ENCODE measurements around the gene YDJC. TPM values are rescaled to one million over a fixed set of nuclear protein-coding genes. Genes with fewer than 3 reads are reported as not detected.

YDJC gene
- total and polyA plus RNA-seq, 9 of the 15 experiments (the other 6 are each of a cell fraction or from before 2014, with no cell fraction given) = 13.5 to 871 (median 164) TPM

DNA sequence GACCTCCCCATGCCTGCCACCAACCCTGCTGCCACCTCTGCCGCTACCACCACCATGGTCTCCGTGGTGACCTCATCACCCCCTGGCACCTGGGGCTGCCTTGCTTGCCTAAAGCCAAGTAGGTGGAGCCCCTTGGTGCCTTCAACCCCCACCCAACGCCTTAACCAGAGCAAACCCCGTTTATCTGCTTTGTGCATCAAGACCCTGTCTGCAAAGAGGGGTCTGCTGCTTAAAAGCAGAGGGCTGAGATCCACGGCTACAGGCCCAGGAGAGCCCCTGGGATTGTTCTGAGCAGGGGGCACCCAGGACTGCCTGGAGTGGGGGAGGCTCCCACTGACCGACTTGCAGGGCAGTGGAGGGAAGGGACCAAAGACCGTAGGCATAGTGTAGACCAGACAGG is 31.1 kb upstream of the YDJC start (continued):
- TF ChIP-seq, protein P1, sequence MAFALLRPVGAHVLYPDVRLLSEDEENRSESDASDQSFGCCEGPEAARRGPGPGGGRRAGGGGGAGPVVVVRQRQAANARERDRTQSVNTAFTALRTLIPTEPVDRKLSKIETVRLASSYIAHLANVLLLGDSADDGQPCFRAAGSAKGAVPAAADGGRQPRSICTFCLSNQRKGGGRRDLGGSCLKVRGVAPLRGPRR (CRISPR knock-in tag; IDR thresholded peaks at IDR 0.05) = no peak
- TF ChIP-seq ZNF175 (CRISPR knock-in tag; IDR thresholded peaks at IDR 0.05; ENCODE audit: low read depth) = no peak
- no peak for TF ChIP-seq HDAC1 (IDR thresholded peaks at IDR 0.05)
- TF ChIP-seq, protein P2, sequence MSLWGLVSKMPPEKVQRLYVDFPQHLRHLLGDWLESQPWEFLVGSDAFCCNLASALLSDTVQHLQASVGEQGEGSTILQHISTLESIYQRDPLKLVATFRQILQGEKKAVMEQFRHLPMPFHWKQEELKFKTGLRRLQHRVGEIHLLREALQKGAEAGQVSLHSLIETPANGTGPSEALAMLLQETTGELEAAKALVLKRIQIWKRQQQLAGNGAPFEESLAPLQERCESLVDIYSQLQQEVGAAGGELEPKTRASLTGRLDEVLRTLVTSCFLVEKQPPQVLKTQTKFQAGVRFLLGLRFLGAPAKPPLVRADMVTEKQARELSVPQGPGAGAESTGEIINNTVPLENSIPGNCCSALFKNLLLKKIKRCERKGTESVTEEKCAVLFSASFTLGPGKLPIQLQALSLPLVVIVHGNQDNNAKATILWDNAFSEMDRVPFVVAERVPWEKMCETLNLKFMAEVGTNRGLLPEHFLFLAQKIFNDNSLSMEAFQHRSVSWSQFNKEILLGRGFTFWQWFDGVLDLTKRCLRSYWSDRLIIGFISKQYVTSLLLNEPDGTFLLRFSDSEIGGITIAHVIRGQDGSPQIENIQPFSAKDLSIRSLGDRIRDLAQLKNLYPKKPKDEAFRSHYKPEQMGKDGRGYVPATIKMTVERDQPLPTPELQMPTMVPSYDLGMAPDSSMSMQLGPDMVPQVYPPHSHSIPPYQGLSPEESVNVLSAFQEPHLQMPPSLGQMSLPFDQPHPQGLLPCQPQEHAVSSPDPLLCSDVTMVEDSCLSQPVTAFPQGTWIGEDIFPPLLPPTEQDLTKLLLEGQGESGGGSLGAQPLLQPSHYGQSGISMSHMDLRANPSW (CRISPR knock-in tag; IDR thresholded peaks at IDR 0.05) = peak; percentile 84; the same call in 1 of the 2 replicates
- TF ChIP-seq HCFC1 (IDR thresholded peaks at IDR 0.05; ENCODE audit: low read depth, low read length) = 0 out of 2 replicates have a peak, but pooled peaks have one; percentile 11
- TF ChIP-seq, protein P3, sequence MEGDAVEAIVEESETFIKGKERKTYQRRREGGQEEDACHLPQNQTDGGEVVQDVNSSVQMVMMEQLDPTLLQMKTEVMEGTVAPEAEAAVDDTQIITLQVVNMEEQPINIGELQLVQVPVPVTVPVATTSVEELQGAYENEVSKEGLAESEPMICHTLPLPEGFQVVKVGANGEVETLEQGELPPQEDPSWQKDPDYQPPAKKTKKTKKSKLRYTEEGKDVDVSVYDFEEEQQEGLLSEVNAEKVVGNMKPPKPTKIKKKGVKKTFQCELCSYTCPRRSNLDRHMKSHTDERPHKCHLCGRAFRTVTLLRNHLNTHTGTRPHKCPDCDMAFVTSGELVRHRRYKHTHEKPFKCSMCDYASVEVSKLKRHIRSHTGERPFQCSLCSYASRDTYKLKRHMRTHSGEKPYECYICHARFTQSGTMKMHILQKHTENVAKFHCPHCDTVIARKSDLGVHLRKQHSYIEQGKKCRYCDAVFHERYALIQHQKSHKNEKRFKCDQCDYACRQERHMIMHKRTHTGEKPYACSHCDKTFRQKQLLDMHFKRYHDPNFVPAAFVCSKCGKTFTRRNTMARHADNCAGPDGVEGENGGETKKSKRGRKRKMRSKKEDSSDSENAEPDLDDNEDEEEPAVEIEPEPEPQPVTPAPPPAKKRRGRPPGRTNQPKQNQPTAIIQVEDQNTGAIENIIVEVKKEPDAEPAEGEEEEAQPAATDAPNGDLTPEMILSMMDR (IDR thresholded peaks at IDR 0.05 in 2 of 3, conservative IDR thresholded peaks at IDR 0.05 in 1 of 3; ENCODE audit: insufficient read depth in 2 of 3, low read depth in 1 of 3, low read length in 3 of 3) = 0 out of 6 replicates have a peak, but pooled peaks of 1 of the 3 experiments have one; percentile 2
- TF ChIP-seq, protein P4, sequence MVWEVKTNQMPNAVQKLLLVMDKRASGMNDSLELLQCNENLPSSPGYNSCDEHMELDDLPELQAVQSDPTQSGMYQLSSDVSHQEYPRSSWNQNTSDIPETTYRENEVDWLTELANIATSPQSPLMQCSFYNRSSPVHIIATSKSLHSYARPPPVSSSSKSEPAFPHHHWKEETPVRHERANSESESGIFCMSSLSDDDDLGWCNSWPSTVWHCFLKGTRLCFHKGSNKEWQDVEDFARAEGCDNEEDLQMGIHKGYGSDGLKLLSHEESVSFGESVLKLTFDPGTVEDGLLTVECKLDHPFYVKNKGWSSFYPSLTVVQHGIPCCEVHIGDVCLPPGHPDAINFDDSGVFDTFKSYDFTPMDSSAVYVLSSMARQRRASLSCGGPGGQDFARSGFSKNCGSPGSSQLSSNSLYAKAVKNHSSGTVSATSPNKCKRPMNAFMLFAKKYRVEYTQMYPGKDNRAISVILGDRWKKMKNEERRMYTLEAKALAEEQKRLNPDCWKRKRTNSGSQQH (CRISPR knock-in tag; IDR thresholded peaks at IDR 0.05) = no peak
- no peak for TF ChIP-seq NCOA1 (IDR thresholded peaks at IDR 0.05; ENCODE audit: low read depth)
- TF ChIP-seq, protein P5, sequence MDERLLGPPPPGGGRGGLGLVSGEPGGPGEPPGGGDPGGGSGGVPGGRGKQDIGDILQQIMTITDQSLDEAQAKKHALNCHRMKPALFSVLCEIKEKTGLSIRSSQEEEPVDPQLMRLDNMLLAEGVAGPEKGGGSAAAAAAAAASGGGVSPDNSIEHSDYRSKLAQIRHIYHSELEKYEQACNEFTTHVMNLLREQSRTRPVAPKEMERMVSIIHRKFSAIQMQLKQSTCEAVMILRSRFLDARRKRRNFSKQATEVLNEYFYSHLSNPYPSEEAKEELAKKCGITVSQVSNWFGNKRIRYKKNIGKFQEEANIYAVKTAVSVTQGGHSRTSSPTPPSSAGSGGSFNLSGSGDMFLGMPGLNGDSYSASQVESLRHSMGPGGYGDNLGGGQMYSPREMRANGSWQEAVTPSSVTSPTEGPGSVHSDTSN (CRISPR knock-in tag; IDR thresholded peaks at IDR 0.05; ENCODE audit: low read depth) = no peak
- TF ChIP-seq, protein P5 (tag; conservative IDR thresholded peaks at IDR 0.05; ENCODE audit: low read depth) = no peak
- TF ChIP-seq ZNF274 (IDR thresholded peaks at IDR 0.05; ENCODE audit: borderline replicate concordance, low read depth, low read length) = no peak
- TF ChIP-seq, protein P6, sequence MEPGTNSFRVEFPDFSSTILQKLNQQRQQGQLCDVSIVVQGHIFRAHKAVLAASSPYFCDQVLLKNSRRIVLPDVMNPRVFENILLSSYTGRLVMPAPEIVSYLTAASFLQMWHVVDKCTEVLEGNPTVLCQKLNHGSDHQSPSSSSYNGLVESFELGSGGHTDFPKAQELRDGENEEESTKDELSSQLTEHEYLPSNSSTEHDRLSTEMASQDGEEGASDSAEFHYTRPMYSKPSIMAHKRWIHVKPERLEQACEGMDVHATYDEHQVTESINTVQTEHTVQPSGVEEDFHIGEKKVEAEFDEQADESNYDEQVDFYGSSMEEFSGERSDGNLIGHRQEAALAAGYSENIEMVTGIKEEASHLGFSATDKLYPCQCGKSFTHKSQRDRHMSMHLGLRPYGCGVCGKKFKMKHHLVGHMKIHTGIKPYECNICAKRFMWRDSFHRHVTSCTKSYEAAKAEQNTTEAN (CRISPR knock-in tag; IDR thresholded peaks at IDR 0.05) = no peak
- no peak for TF ChIP-seq CBX1 (IDR thresholded peaks at IDR 0.05; ENCODE audit: low read depth)

Measured in K562 (cell line).